Measurements from ENCODE around the gene CSNK1D.

DNA sequence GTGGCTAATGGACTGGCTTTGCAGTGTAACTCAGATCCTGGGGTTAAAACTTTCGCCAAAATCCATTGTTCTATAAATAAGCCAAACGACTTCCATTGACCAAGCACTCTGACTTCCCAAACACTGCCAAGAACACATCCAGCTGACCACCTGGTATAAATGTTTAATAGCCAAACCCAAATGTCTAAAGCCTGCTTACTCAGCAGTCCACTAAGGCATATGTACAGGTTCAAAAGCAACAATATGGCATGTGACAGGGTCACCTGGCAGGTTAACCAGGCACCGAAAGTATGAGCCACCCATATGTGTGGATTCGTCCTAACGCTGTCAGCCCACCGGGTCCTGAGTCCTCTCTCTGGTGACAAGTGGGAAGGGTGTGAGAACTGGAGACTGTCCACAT, 2.1 kb downstream of the CSNK1D start:
- TF ChIP-seq GATA2 (IDR thresholded peaks at IDR 0.05; ENCODE audit: low read depth, low read length) (no peak), GATA3 (IDR thresholded peaks at IDR 0.05; ENCODE audit: low read depth, low read length) (no peak)

Measured in SH-SY5Y (cell line).